Stimulated activated memory B cell treated with anti-CD40 and anti-IgM and Interleukin-4, amounts not matched to agents 10 μg/mL and 1 μg/mL and 100 μg/mL, for 72 hours (primary cell): ENCODE data around the gene TNFRSF8.

Experiments
- ATAC-seq: fragments of 150-1000 bp; cut with Tn5 transposase; 2 replicates; pipeline ENCODE4 v1.10.0; 2021
- H3K27ac Mint-ChIP-seq: one replicate; pipeline ENCODE4 v1.8.0; 2022; ENCODE audit warnings: mild to moderate bottlenecking, mixed read lengths
- H3K27me3 Mint-ChIP-seq: one replicate; pipeline ENCODE4 v1.8.0; 2022; ENCODE audit warnings: mixed read lengths
- H3K36me3 Mint-ChIP-seq: one replicate; pipeline ENCODE4 v1.8.0; 2022; ENCODE audit warnings: mixed read lengths
- H3K4me1 Mint-ChIP-seq: one replicate; pipeline ENCODE4 v1.8.0; 2022; ENCODE audit warnings: mixed read lengths
- H3K4me3 Mint-ChIP-seq: one replicate; pipeline ENCODE4 v1.8.0; 2022; ENCODE audit warnings: mild to moderate bottlenecking, moderate library complexity, mixed read lengths
- H3K9me3 Mint-ChIP-seq: one replicate; pipeline ENCODE4 v1.8.0; 2022; ENCODE audit warnings: mixed read lengths

TNFRSF8 gene

GRCh38 chr1:12051361-12051760 is 11.7 kb upstream of the TNFRSF8 start:
- H3K27ac Mint-ChIP-seq: peak overlapping the region; percentile 92
- peaks cover 44% of the 10 kb centered on the region for H3K4me1 Mint-ChIP-seq
- no peak overlapping the region for H3K4me3 Mint-ChIP-seq
- ATAC-seq: no peak
- no peaks in the 10 kb centered on the region for H3K9me3 Mint-ChIP-seq
- H3K27me3 Mint-ChIP-seq: no peaks in the 10 kb centered on the region
- H3K36me3 Mint-ChIP-seq: no peaks in the 10 kb centered on the region

- Mint-ChIP-seq H3K27ac (peak overlapping the region; percentile 92), H3K27me3 (no peaks in the 10 kb centered on the region), H3K4me3 (peak overlapping the region; percentile 69), H3K9me3 (no peaks in the 10 kb centered on the region), H3K4me1 (peaks cover 51% of the 10 kb centered on the region), H3K36me3 (no peaks in the 10 kb centered on the region)
- peak; percentile 89 for ATAC-seq
Observed at GRCh38 chr1:12052008-12052573, 11.0 kb upstream of the TNFRSF8 start.

- Mint-ChIP-seq H3K27ac (peak overlapping the region; percentile 92), H3K4me3 (no peak overlapping the region)
Observed at GRCh38 chr1:12052997-12053686, 10.0 kb upstream of the TNFRSF8 start.

GRCh38 chr1:12053752-12054548 is 9.2 kb upstream of the TNFRSF8 start:
- H3K4me3 Mint-ChIP-seq: no peak overlapping the region
- H3K9me3 Mint-ChIP-seq: no peaks in the 10 kb centered on the region
- no peaks in the 10 kb centered on the region for H3K36me3 Mint-ChIP-seq
- peak; percentile 2 for ATAC-seq
- peaks cover 70% of the 10 kb centered on the region for H3K4me1 Mint-ChIP-seq
- peak overlapping the region; percentile 92 for H3K27ac Mint-ChIP-seq
- H3K27me3 Mint-ChIP-seq: no peaks in the 10 kb centered on the region

More at GRCh38 chr1:12052997-12053686, 10.0 kb upstream of the TNFRSF8 start:
- Mint-ChIP-seq H3K4me1 (peaks cover 61% of the 10 kb centered on the region), H3K9me3 (no peaks in the 10 kb centered on the region), H3K36me3 (no peaks in the 10 kb centered on the region), H3K27me3 (no peaks in the 10 kb centered on the region)
- no peak for ATAC-seq

- Mint-ChIP-seq H3K4me3 (no peak overlapping the region), H3K4me1 (peaks cover 81% of the 10 kb centered on the region), H3K9me3 (no peaks in the 10 kb centered on the region), H3K36me3 (no peaks in the 10 kb centered on the region), H3K27me3 (peaks cover 4% of the 10 kb centered on the region), H3K27ac (peak overlapping the region; percentile 40)
- ATAC-seq: no peak
Observed at GRCh38 chr1:12055259-12055658, 7.8 kb upstream of the TNFRSF8 start.

GRCh38 chr1:12056331-12056841 is 6.7 kb upstream of the TNFRSF8 start:
- peaks cover 80% of the 10 kb centered on the region for H3K4me1 Mint-ChIP-seq
- H3K27me3 Mint-ChIP-seq: peaks cover 6% of the 10 kb centered on the region
- no peaks in the 10 kb centered on the region for H3K36me3 Mint-ChIP-seq
- no peak overlapping the region for H3K4me3 Mint-ChIP-seq
- peak overlapping the region; percentile 75 for H3K27ac Mint-ChIP-seq
- H3K9me3 Mint-ChIP-seq: no peaks in the 10 kb centered on the region
- no peak for ATAC-seq

- Mint-ChIP-seq H3K27me3 (peaks cover 14% of the 10 kb centered on the region), H3K36me3 (no peaks in the 10 kb centered on the region), H3K9me3 (no peaks in the 10 kb centered on the region), H3K27ac (peak overlapping the region; percentile 75), H3K4me3 (peak overlapping the region; percentile 19), H3K4me1 (peaks cover 70% of the 10 kb centered on the region)
- peak; percentile 67 for ATAC-seq
Observed at GRCh38 chr1:12057382-12057781, 5.7 kb upstream of the TNFRSF8 start.

GRCh38 chr1:12057940-12058687 is 5.0 kb upstream of the TNFRSF8 start:
- no peak overlapping the region for H3K4me3 Mint-ChIP-seq
- no peak overlapping the region for H3K27ac Mint-ChIP-seq
- H3K36me3 Mint-ChIP-seq: no peaks in the 10 kb centered on the region
- no peaks in the 10 kb centered on the region for H3K9me3 Mint-ChIP-seq
- no peak for ATAC-seq
- peaks cover 68% of the 10 kb centered on the region for H3K4me1 Mint-ChIP-seq
- H3K27me3 Mint-ChIP-seq: peaks cover 19% of the 10 kb centered on the region

GRCh38 chr1:12059226-12059625 is 3.9 kb upstream of the TNFRSF8 start:
- Mint-ChIP-seq H3K4me1 (peaks cover 65% of the 10 kb centered on the region), H3K4me3 (peak overlapping the region; percentile 8)
- no peak for ATAC-seq

GRCh38 chr1:12059722-12060464 is 3.2 kb upstream of the TNFRSF8 start:
- peaks cover 37% of the 10 kb centered on the region for H3K27me3 Mint-ChIP-seq
- peaks cover 65% of the 10 kb centered on the region for H3K4me1 Mint-ChIP-seq
- H3K27ac Mint-ChIP-seq: peak overlapping the region; percentile 18
- peak; percentile 84 for ATAC-seq
- peak overlapping the region; percentile 8 for H3K4me3 Mint-ChIP-seq
- H3K36me3 Mint-ChIP-seq: no peaks in the 10 kb centered on the region
- no peaks in the 10 kb centered on the region for H3K9me3 Mint-ChIP-seq

More at GRCh38 chr1:12059226-12059625, 3.9 kb upstream of the TNFRSF8 start:
- Mint-ChIP-seq H3K27ac (peak overlapping the region; percentile 18), H3K27me3 (peaks cover 30% of the 10 kb centered on the region), H3K9me3 (no peaks in the 10 kb centered on the region), H3K36me3 (no peaks in the 10 kb centered on the region)

GRCh38 chr1:12060500-12060899 is 2.6 kb upstream of the TNFRSF8 start:
- no peak for ATAC-seq
- no peak overlapping the region for H3K4me3 Mint-ChIP-seq
- H3K27ac Mint-ChIP-seq: no peak overlapping the region
- H3K4me1 Mint-ChIP-seq: peaks cover 63% of the 10 kb centered on the region
- no peaks in the 10 kb centered on the region for H3K9me3 Mint-ChIP-seq
- H3K36me3 Mint-ChIP-seq: no peaks in the 10 kb centered on the region
- H3K27me3 Mint-ChIP-seq: peaks cover 38% of the 10 kb centered on the region

- peaks cover 61% of the 10 kb centered on the region for H3K4me1 Mint-ChIP-seq
- H3K27ac Mint-ChIP-seq: peak overlapping the region; percentile 6
- ATAC-seq: no peak
- H3K36me3 Mint-ChIP-seq: peaks cover 5% of the 10 kb centered on the region
- peak overlapping the region; percentile 70 for H3K4me3 Mint-ChIP-seq
- H3K9me3 Mint-ChIP-seq: no peaks in the 10 kb centered on the region
- H3K27me3 Mint-ChIP-seq: peaks cover 58% of the 10 kb centered on the region
Observed at GRCh38 chr1:12064073-12064969, 1.2 kb downstream of the TNFRSF8 start.

GRCh38 chr1:12065872-12066271 is 2.8 kb downstream of the TNFRSF8 start:
- peak overlapping the region; percentile 40 for H3K4me3 Mint-ChIP-seq
- peaks cover 67% of the 10 kb centered on the region for H3K4me1 Mint-ChIP-seq
- ATAC-seq: no peak

More at GRCh38 chr1:12065872-12066271, 2.8 kb downstream of the TNFRSF8 start:
- H3K27ac Mint-ChIP-seq: no peak overlapping the region
- H3K9me3 Mint-ChIP-seq: no peaks in the 10 kb centered on the region
- H3K27me3 Mint-ChIP-seq: peaks cover 67% of the 10 kb centered on the region
- H3K36me3 Mint-ChIP-seq: peaks cover 12% of the 10 kb centered on the region
